Measurements from ENCODE around the gene MVD.

DNA sequence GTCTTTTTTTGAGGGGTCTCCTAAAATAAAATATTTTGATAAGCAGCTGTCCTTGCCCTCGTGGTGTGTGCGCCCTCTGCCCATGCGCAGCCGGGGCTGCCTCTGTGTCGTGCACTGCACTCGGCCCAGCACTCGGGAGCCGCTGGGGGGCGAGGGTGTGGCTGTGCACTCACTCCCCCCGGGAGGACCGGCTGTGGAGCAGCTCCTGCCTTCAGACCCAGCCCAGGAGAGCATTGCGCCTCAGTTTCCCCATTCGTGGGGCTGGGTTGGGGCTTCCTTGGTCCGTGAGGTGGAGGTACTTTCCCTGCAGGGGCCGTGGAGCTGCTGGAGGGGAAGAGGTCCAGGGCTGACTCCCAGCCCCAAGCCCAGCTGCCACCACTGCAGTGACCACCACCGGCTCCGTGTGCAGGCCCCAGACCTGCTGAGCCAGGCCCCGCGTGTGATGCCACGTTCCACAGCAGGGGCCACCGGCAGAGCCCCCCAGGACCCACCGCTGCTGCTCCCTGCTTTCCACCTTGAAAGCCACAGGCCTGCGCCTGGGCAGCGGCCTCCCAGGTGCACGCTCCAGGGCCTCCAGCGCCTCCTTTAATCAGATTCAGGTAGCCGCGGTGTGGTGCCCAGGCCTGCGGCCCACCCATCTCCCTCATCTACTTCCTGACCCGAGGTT, 30.8 kb downstream of the MVD start:
- no peak for TF ChIP-seq CTCF (conservative IDR thresholded peaks at IDR 0.05; ENCODE audit: low read depth, low read length)
- no peak for TF ChIP-seq EZH2 (IDR thresholded peaks at IDR 0.05; ENCODE audit: low read length, unreplicated experiment)
